Stimulated activated CD8-positive, alpha-beta memory T cell treated with anti-CD3 and anti-CD28 coated beads, Interleukin-4, amount 100 ng/mL, for 24 hours (primary cell): ENCODE data around the gene CCDC97.

Experiments used
- DNase-seq: peaks from one replicate; pipeline ENCODE4 v3.0.0-alpha.2; 2020; ENCODE audit warnings: low read depth

The CCDC97 gene

GRCh38 chr19:41320185-41320518, 10.2 kb downstream of the CCDC97 start:
- DNase-seq, result no peak

GRCh38 chr19:41320568-41320967, 10.6 kb downstream of the CCDC97 start:
- no peak for DNase-seq

GRCh38 chr19:41321204-41321599, 11.2 kb downstream of the CCDC97 start:
- no peak for DNase-seq

- no peak for DNase-seq
These were observed 11.8 kb downstream of the CCDC97 start for GRCh38 chr19:41321600-41322270.

GRCh38 chr19:41322451-41322850, 12.5 kb downstream of the CCDC97 start:
- no peak for DNase-seq

- no peak for DNase-seq
These were observed 13.1 kb downstream of the CCDC97 start for GRCh38 chr19:41323023-41323422.

- no peak for DNase-seq
These were observed 13.6 kb downstream of the CCDC97 start for GRCh38 chr19:41323430-41324125.

GRCh38 chr19:41324231-41324702, 14.3 kb downstream of the CCDC97 start:
- DNase-seq, result no peak

GRCh38 chr19:41324921-41325639, 15.1 kb downstream of the CCDC97 start:
- DNase-seq, result no peak

GRCh38 chr19:41325640-41325946, 15.6 kb downstream of the CCDC97 start:
- DNase-seq, result no peak

GRCh38 chr19:41325947-41326706, 16.2 kb downstream of the CCDC97 start:
- no peak for DNase-seq

GRCh38 chr19:41327076-41327575, 17.2 kb downstream of the CCDC97 start:
- DNase-seq, result no peak

- peak; percentile 86 for DNase-seq
These were observed 17.7 kb downstream of the CCDC97 start for GRCh38 chr19:41327576-41328156.

GRCh38 chr19:41328157-41328841, 18.3 kb downstream of the CCDC97 start:
- DNase-seq, result no peak

- DNase-seq, result no peak
These were observed 18.9 kb downstream of the CCDC97 start for GRCh38 chr19:41328842-41329225.

GRCh38 chr19:41330481-41330880, 20.5 kb downstream of the CCDC97 start:
- no peak for DNase-seq

GRCh38 chr19:41330946-41331678, 21.1 kb downstream of the CCDC97 start:
- no peak for DNase-seq

GRCh38 chr19:41332000-41332399, 22.0 kb downstream of the CCDC97 start:
- DNase-seq, result no peak

GRCh38 chr19:41332468-41332867, 22.5 kb downstream of the CCDC97 start:
- no peak for DNase-seq

- no peak for DNase-seq
These were observed 24.8 kb downstream of the CCDC97 start for GRCh38 chr19:41334793-41335192.

- DNase-seq, result no peak
These were observed 25.5 kb downstream of the CCDC97 start for GRCh38 chr19:41335467-41335866.
